Measurements from ENCODE around the gene SDCCAG8. TPM values are rescaled to one million over a fixed set of nuclear protein-coding genes. Genes with fewer than 3 reads are reported as not detected.

Gene SDCCAG8
- total RNA-seq, 1 experiment from 2014 or later, result 194 TPM

DNA sequence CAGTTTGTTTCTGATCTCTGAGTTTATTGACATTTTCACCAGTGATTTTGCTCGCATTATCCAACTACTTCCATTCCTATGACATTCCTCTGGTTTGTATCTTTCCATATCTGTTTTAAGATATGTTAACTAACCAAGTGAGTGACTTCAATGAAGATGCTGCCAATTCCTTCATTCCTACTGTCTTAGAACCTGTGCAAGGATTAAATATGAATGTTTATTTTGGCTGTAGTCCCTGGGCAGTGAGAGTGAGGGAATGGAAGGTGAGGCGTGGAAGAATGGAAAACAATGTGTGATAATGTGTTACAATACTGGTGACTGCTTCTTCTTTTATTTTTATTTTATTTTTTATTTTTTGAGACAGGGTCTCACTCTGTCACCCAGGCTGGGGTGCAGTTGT, 183.0 kb downstream of the SDCCAG8 start:
- Histone ChIP-seq H3K4me2 (ENCODE audit: low read length) (no peak overlapping the region), H4K20me1 (ENCODE audit: low read length) (no peaks in the 10 kb centered on the region), H3K27me3 (ENCODE audit: low read length) (no peaks in the 10 kb centered on the region), H3K27ac (ENCODE audit: low read length) (no peak overlapping the region), H3K9me3 (ENCODE audit: low read length) (no peaks in the 10 kb centered on the region), H3K4me1 (ENCODE audit: insufficient read depth, low read length) (no peaks in the 10 kb centered on the region), H3F3A (ENCODE audit: low read length, unreplicated experiment) (no peaks in the 10 kb centered on the region), H3K36me3 (ENCODE audit: low read depth, low read length) (no peaks in the 10 kb centered on the region), H3K9ac (ENCODE audit: low read length) (no peak overlapping the region), H3K9me2 (replicated peaks; ENCODE audit: low read length) (no peaks in the 10 kb centered on the region), H3K4me3 (ENCODE audit: low read length) (no peak overlapping the region), H3K79me2 (ENCODE audit: low read length) (no peaks in the 10 kb centered on the region), H2AFZ (ENCODE audit: low read length) (no peak overlapping the region)
- no peak for DNase-seq
- POLR2A ChIA-PET (ENCODE audit: unreplicated experiment), result no interaction called here
- no peak for ATAC-seq
- no TSS peak for BruUV-seq (replicated peaks)
- intact Hi-C loops (cut with micrococcal nuclease), result no loop called here
- CTCF ChIA-PET, result no interaction called here
- TF ChIP-seq, protein P1, sequence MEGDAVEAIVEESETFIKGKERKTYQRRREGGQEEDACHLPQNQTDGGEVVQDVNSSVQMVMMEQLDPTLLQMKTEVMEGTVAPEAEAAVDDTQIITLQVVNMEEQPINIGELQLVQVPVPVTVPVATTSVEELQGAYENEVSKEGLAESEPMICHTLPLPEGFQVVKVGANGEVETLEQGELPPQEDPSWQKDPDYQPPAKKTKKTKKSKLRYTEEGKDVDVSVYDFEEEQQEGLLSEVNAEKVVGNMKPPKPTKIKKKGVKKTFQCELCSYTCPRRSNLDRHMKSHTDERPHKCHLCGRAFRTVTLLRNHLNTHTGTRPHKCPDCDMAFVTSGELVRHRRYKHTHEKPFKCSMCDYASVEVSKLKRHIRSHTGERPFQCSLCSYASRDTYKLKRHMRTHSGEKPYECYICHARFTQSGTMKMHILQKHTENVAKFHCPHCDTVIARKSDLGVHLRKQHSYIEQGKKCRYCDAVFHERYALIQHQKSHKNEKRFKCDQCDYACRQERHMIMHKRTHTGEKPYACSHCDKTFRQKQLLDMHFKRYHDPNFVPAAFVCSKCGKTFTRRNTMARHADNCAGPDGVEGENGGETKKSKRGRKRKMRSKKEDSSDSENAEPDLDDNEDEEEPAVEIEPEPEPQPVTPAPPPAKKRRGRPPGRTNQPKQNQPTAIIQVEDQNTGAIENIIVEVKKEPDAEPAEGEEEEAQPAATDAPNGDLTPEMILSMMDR (conservative IDR thresholded peaks at IDR 0.05; ENCODE audit: low read depth, low read length), result no peak
- TF ChIP-seq EZH2phosphoT487 (IDR thresholded peaks at IDR 0.05; ENCODE audit: borderline replicate concordance, low read length) (no peak), EZH2 (IDR thresholded peaks at IDR 0.05; ENCODE audit: low read length, unreplicated experiment) (no peak)

DNA sequence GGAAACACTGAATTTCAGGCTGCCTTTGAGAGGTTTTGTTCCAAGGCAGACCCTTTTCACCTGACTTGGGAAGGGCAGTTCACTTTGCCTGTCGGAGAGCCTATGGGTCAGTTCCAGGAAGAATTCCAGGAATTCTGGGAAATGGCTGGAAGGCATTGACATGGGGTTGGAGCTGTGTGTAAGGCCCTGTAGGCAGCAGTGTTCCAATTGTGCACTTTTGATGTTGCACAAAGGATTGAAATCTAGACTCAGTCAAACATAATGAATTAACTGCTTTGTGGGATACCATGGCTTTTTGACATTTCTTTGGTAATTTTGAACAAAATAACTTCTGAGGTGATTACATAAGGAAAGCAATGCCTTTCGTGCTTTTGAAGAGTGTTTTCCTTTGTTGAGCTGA, 184.6 kb downstream of the SDCCAG8 start:
- H3K9ac ChIP-seq (ENCODE audit: low read length), result no peak overlapping the region
- H3K27me3 ChIP-seq (ENCODE audit: low read length), result no peaks in the 10 kb centered on the region
- no peak overlapping the region for H3K4me2 ChIP-seq (ENCODE audit: low read length)
- H3K9me3 ChIP-seq (ENCODE audit: low read length), result no peaks in the 10 kb centered on the region
- BruUV-seq (replicated peaks), result no TSS peak
- no peaks in the 10 kb centered on the region for H3K36me3 ChIP-seq (ENCODE audit: low read depth, low read length)
- H3K4me1 ChIP-seq (ENCODE audit: insufficient read depth, low read length), result no peaks in the 10 kb centered on the region
- CTCF ChIA-PET, result no interaction called here
- POLR2A ChIA-PET (ENCODE audit: unreplicated experiment), result no interaction called here
- H3K27ac ChIP-seq (ENCODE audit: low read length), result no peak overlapping the region
- no peak for ATAC-seq
- no peak for DNase-seq
- H3F3A ChIP-seq (ENCODE audit: low read length, unreplicated experiment), result no peaks in the 10 kb centered on the region
- TF ChIP-seq EZH2 (IDR thresholded peaks at IDR 0.05; ENCODE audit: low read length, unreplicated experiment), result no peak
- no peak for TF ChIP-seq EZH2phosphoT487 (IDR thresholded peaks at IDR 0.05; ENCODE audit: borderline replicate concordance, low read length)
- TF ChIP-seq, protein P1 (conservative IDR thresholded peaks at IDR 0.05; ENCODE audit: low read depth, low read length), result no peak
- intact Hi-C loops (cut with micrococcal nuclease), result no loop called here
- no peaks in the 10 kb centered on the region for H3K79me2 ChIP-seq (ENCODE audit: low read length)
- H2AFZ ChIP-seq (ENCODE audit: low read length), result no peak overlapping the region
- no peaks in the 10 kb centered on the region for H4K20me1 ChIP-seq (ENCODE audit: low read length)
- H3K4me3 ChIP-seq (ENCODE audit: low read length), result no peak overlapping the region
- H3K9me2 ChIP-seq (replicated peaks; ENCODE audit: low read length), result no peaks in the 10 kb centered on the region

DNA sequence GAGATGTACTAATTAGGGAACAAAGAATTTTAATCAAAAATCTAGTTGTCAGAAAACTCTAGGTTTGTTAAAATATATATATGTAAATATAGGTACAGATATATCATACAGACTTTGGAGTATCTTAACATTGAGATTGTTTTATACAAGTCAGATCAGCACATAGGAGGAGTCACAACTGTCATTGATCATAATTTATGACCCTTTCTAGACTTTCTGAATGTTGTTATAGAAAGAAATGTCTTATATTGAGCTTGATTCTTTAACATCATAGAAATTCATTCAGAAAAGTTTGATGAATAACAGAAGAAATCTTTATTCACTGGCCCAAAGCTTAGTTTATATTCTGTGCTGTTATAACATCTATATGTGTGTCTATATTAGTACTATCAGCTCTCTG, 185.8 kb downstream of the SDCCAG8 start:
- BruUV-seq (replicated peaks), result no TSS peak
- H3F3A ChIP-seq (ENCODE audit: low read length, unreplicated experiment), result no peaks in the 10 kb centered on the region
- intact Hi-C loops (cut with micrococcal nuclease), result no loop called here

More for the DNA sequence above, 185.8 kb downstream of the SDCCAG8 start:
- H2AFZ ChIP-seq (ENCODE audit: low read length), result no peak overlapping the region
- H3K27me3 ChIP-seq (ENCODE audit: low read length), result no peaks in the 10 kb centered on the region
- H3K4me2 ChIP-seq (ENCODE audit: low read length), result no peak overlapping the region
- H3K4me1 ChIP-seq (ENCODE audit: insufficient read depth, low read length), result no peaks in the 10 kb centered on the region
- DNase-seq, result no peak
- no peaks in the 10 kb centered on the region for H3K36me3 ChIP-seq (ENCODE audit: low read depth, low read length)
- H4K20me1 ChIP-seq (ENCODE audit: low read length), result no peaks in the 10 kb centered on the region
- no peaks in the 10 kb centered on the region for H3K9me3 ChIP-seq (ENCODE audit: low read length)
- no peak overlapping the region for H3K27ac ChIP-seq (ENCODE audit: low read length)
- no peak for ATAC-seq
- no peak for TF ChIP-seq EZH2 (IDR thresholded peaks at IDR 0.05; ENCODE audit: low read length, unreplicated experiment)
- TF ChIP-seq, protein P1 (conservative IDR thresholded peaks at IDR 0.05; ENCODE audit: low read depth, low read length), result no peak
- TF ChIP-seq EZH2phosphoT487 (IDR thresholded peaks at IDR 0.05; ENCODE audit: borderline replicate concordance, low read length), result no peak
- ChIA-PET CTCF (no interaction called here), POLR2A (ENCODE audit: unreplicated experiment) (no interaction called here)
- no peaks in the 10 kb centered on the region for H3K9me2 ChIP-seq (replicated peaks; ENCODE audit: low read length)
- no peak overlapping the region for H3K4me3 ChIP-seq (ENCODE audit: low read length)
- no peaks in the 10 kb centered on the region for H3K79me2 ChIP-seq (ENCODE audit: low read length)
- no peak overlapping the region for H3K9ac ChIP-seq (ENCODE audit: low read length)
